Upper lobe of left lung (tissue), 6 donors: Measurements from ENCODE around the gene NOL11. TPM values are rescaled to one million over a fixed set of nuclear protein-coding genes. Genes with fewer than 3 reads are reported as not detected.
"Not testable (repeated sequence)": the region's sequence is repeated elsewhere in the genome, so short reads cannot be mapped to it uniquely, and the experiment has no call there.

ENCODE experiments used
- ATAC-seq, 2 donors: fragments of 200-7000 bp; cut with Tn5 transposase; one replicate each; pipeline ENCODE4 v1.9.1; 2022; ENCODE audit warnings: mild to moderate bottlenecking in 2 of 2, moderate library complexity in 2 of 2; ENCODE audit not compliant: low FRiP score in 2 of 2
- DNase-seq, 2 donors: peaks; one replicate each; pipeline ENCODE4 v3.0.0-alpha.2; 2019 to 2020
- H3K27ac ChIP-seq, 4 donors: fragments of 200-600 bp; sonication (generic); one replicate each; pipeline ENCODE4 v1.5.1; 2016 to 2019
- H3K27me3 ChIP-seq, 4 donors: fragments of 200-600 bp; sonication (generic); one replicate each; pipeline ENCODE4 v1.5.1; 2017 to 2019
- H3K36me3 ChIP-seq, 4 donors: fragments of 200-600 bp; sonication (generic); one replicate each; pipeline ENCODE4 v1.5.1; 2016 to 2019
- H3K4me1 ChIP-seq, 4 donors: fragments of 200-600 bp; sonication (generic); one replicate each; pipeline ENCODE4 v1.5.1; 2018 to 2019
- H3K4me3 ChIP-seq, 4 donors: fragments of 200-600 bp; sonication (generic); one replicate each; pipeline ENCODE4 v1.5.1; 2017 to 2019; ENCODE audit warnings: mild to moderate bottlenecking in 2 of 4, moderate library complexity in 1 of 4
- H3K9me3 ChIP-seq, 4 donors: fragments of 200-600 bp; sonication (generic); one replicate each; pipeline ENCODE4 v1.5.1; 2018 to 2019
- EP300 ChIP-seq, 4 donors: sonication (generic); formaldehyde crosslinking; IDR thresholded peaks; one replicate each; pipeline ENCODE4 v1.5.1; 2017; ENCODE audit warnings: antibody characterized with exemption in 4 of 4, control low read depth in 2 of 4
- POLR2A ChIP-seq, 4 donors: fragments of 450-650 bp; IDR thresholded peaks; one replicate each; pipeline ENCODE4 v1.5.1; 2016 to 2017; ENCODE audit warnings: antibody characterized with exemption in 4 of 4, mild to moderate bottlenecking in 2 of 4
- POLR2AphosphoS5 ChIP-seq, 2 donors: sonication (generic); formaldehyde crosslinking; IDR thresholded peaks; one replicate each; pipeline ENCODE4 v1.5.1; 2017; ENCODE audit warnings: antibody characterized with exemption in 2 of 2
- WGBS, 2 donors: methylation state at CpG; one replicate each; pipeline ENCODE4 v1.1.5; 2017 to 2018; 5-methylcytosine and 5-hydroxymethylcytosine counted together
- total RNA-seq, 6 donors: library from RNA; depleted of rRNA in 4 of 6; stranded (reverse); fragments of >200 nt in 4 of 6; gene quantifications; one replicate each; pipeline versions ENCODE4 v1.1.0 to v1.2.1, GENCODE V29; 2016 to 2021
- TF ChIP-seq, protein P1 (sequence below), 6 experiments: fragments of 450-650 bp in 4 of 6; fragments of 200-600 bp in 2 of 6; sonication (generic) in 2 of 6; IDR thresholded peaks; one replicate each; pipeline ENCODE4 v1.5.1; 2016 to 2019; ENCODE audit warnings: antibody characterized with exemption in 6 of 6
- donor health status: DM: no; HTN: no; CAD: no; lungs with moderate emphysema.
- donor health status: DM: no; HTN: yes; CAD: no; lungs with severe emphysema.

The NOL11 gene
- total RNA-seq, 6 donors from 2014 or later, result 7.4 to 39.8 (median 26.6) TPM

DNA sequence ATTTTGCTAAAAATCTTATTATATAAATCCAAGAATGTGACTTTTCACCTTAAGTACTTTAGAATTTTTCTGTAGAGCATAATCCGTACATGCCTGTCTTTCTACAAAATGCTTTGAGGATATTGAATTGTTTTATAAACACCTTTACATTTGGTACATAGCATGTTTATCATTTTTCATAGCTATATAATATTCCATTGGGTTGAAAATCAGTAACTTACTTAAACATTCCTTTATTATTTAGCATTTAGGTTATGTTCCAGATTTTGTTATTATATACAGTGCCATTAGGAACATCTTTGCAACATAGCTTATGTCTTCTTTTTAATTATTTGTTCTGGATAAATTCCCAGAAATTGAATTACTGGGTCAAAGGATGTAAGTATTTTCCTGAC lies 17.0 kb upstream of the NOL11 start:
- Histone ChIP-seq H3K36me3 (no peaks in the 10 kb centered on the region), H3K9me3 (no peaks in the 10 kb centered on the region), H3K4me3 (no peak overlapping the region), H3K27ac (no peak overlapping the region), H3K27me3 (no peaks in the 10 kb centered on the region), H3K4me1 (no peaks in the 10 kb centered on the region)
- DNase-seq (no peak), ATAC-seq (no peak)
- TF ChIP-seq POLR2A (IDR thresholded peaks at IDR 0.05) (no peak), POLR2AphosphoS5 (IDR thresholded peaks at IDR 0.05) (no peak), EP300 (IDR thresholded peaks at IDR 0.05) (no peak)
- TF ChIP-seq, protein P1, sequence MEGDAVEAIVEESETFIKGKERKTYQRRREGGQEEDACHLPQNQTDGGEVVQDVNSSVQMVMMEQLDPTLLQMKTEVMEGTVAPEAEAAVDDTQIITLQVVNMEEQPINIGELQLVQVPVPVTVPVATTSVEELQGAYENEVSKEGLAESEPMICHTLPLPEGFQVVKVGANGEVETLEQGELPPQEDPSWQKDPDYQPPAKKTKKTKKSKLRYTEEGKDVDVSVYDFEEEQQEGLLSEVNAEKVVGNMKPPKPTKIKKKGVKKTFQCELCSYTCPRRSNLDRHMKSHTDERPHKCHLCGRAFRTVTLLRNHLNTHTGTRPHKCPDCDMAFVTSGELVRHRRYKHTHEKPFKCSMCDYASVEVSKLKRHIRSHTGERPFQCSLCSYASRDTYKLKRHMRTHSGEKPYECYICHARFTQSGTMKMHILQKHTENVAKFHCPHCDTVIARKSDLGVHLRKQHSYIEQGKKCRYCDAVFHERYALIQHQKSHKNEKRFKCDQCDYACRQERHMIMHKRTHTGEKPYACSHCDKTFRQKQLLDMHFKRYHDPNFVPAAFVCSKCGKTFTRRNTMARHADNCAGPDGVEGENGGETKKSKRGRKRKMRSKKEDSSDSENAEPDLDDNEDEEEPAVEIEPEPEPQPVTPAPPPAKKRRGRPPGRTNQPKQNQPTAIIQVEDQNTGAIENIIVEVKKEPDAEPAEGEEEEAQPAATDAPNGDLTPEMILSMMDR (IDR thresholded peaks at IDR 0.05), result no peak
- 82 to 90% methylated on average over 1 of the region's 1 CpG for WGBS, 2 donors

DNA sequence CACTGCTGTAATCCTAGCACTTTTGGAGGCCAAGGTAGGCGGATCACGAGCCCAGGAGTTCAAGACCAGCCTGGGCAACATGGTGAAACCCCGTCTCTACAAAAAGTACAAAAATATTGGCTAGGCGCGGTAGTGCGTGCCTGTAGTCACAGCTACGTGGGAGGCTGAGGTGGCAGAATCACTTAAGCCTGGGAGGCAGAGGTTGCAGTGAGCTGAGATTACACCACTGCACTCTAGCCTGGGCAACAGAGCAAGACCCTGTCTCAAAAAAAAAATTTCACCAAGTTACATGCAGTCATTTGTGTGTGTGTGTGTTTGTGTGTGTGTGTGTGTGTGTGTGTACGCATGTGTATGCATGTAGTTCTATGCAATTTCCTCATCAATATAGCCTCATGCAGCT lies 14.9 kb upstream of the NOL11 start:
- not testable (repeated sequence) for H3K27ac ChIP-seq, DNase-seq, H3K4me1 ChIP-seq, H3K9me3 ChIP-seq, ATAC-seq, H3K27me3 ChIP-seq, H3K4me3 ChIP-seq, H3K36me3 ChIP-seq
- 90 to 96% methylated on average over 8 of the region's 8 CpGs for WGBS, 2 donors

DNA sequence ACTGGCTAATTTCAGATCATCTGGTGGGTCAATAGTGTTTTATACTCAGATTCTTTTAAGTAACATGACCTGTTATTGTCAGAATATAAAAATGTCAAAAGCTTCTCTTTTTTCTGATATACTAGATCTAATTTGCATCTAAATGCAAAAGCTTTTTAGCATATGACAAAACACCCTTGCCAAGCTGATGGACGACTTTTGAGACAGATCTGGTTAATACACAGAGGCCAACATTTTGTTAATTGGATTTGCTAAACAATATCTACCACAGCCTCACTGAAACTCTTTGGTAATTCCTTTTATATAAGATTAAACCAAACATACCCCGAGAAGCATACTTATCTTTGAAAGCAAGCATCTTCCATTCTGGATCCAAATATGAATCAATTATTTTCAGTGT lies 10.3 kb upstream of the NOL11 start:
- Histone ChIP-seq H3K27me3 (no peaks in the 10 kb centered on the region), H3K27ac (no peak overlapping the region), H3K9me3 (no peaks in the 10 kb centered on the region), H3K4me1 (no peaks in the 10 kb centered on the region), H3K4me3 (no peak overlapping the region), H3K36me3 (no peaks in the 10 kb centered on the region)
- no peak for TF ChIP-seq POLR2AphosphoS5 (IDR thresholded peaks at IDR 0.05)
- TF ChIP-seq EP300 (IDR thresholded peaks at IDR 0.05), result no peak
- no peak for TF ChIP-seq POLR2A (IDR thresholded peaks at IDR 0.05)
- TF ChIP-seq, protein P1 (IDR thresholded peaks at IDR 0.05), result no peak
- DNase-seq, result no peak
- 78 to 81% methylated on average over 2 of the region's 2 CpGs for whole genome bisulfite sequencing, 2 donors
- no peak for ATAC-seq

DNA sequence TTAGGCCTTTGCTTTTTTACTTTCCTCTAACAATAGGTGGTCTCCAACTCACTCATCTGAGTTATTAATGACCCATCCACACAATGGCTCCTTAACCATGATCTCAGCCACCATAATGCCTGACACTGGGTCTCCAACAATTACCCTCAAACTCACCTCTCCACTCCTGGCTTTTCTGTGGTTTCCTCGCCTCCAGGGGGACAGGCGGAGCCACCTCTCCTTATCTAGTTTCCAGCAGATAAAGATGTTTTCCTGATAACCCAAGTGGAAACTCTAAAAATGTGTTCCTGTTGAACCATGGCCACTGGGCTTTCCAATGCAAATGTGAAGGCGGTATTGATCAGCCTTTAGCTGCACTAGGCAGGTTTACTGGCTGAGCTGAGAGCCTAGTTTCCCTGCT lies 9.4 kb upstream of the NOL11 start:
- no peak for DNase-seq
- Histone ChIP-seq H3K4me1 (no peaks in the 10 kb centered on the region), H3K9me3 (no peaks in the 10 kb centered on the region), H3K27me3 (no peaks in the 10 kb centered on the region), H3K27ac (no peak overlapping the region), H3K36me3 (no peaks in the 10 kb centered on the region), H3K4me3 (no peak overlapping the region)
- TF ChIP-seq POLR2AphosphoS5 (IDR thresholded peaks at IDR 0.05), result no peak
- no peak for TF ChIP-seq EP300 (IDR thresholded peaks at IDR 0.05)
- TF ChIP-seq, protein P1 (IDR thresholded peaks at IDR 0.05), result no peak
- no peak for TF ChIP-seq POLR2A (IDR thresholded peaks at IDR 0.05)
- no peak for ATAC-seq
- WGBS, 2 donors, result 84 to 85% methylated on average over 3 of the region's 3 CpGs

DNA sequence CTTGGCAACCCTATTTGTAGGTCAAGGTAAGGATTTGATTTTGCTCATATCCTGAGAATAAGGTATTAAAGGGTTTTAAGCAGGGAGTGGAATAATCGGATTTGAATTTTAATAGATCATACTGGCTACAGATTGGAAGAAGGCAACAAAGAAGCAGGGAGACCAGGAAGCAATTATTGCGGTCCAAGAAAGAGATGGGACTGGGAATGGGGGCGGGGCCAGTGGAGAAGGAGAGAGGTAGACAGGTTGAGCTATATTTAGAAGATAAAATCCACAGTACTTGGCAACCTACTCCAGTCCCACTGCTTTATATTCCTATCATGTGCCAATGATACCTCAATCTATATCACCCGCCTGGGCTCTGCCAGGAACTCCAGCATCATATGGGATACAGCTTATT lies 5.8 kb upstream of the NOL11 start:
- no peak for ATAC-seq
- TF ChIP-seq POLR2AphosphoS5 (IDR thresholded peaks at IDR 0.05) (no peak), POLR2A (IDR thresholded peaks at IDR 0.05) (no peak), EP300 (IDR thresholded peaks at IDR 0.05) (no peak)
- TF ChIP-seq, protein P1 (IDR thresholded peaks at IDR 0.05), result no peak
- no peaks in the 10 kb centered on the region for H3K9me3 ChIP-seq
- DNase-seq, result no peak
- H3K27ac ChIP-seq, result no peak overlapping the region
- H3K27me3 ChIP-seq, result no peaks in the 10 kb centered on the region
- WGBS, 2 donors, result 69 to 81% methylated on average over 4 of the region's 4 CpGs
- peaks cover 0 to 3% (median 0%) of the 10 kb centered on the region in 4 donors for H3K4me1 ChIP-seq
- H3K4me3 ChIP-seq, result no peak overlapping the region
- H3K36me3 ChIP-seq, result no peaks in the 10 kb centered on the region
